Measurements from ENCODE around the gene ENPEP.
"Not testable (repeated sequence)": the region's sequence is repeated elsewhere in the genome, so short reads cannot be mapped to it uniquely, and the experiment has no call there.

The ENPEP gene, protein sequence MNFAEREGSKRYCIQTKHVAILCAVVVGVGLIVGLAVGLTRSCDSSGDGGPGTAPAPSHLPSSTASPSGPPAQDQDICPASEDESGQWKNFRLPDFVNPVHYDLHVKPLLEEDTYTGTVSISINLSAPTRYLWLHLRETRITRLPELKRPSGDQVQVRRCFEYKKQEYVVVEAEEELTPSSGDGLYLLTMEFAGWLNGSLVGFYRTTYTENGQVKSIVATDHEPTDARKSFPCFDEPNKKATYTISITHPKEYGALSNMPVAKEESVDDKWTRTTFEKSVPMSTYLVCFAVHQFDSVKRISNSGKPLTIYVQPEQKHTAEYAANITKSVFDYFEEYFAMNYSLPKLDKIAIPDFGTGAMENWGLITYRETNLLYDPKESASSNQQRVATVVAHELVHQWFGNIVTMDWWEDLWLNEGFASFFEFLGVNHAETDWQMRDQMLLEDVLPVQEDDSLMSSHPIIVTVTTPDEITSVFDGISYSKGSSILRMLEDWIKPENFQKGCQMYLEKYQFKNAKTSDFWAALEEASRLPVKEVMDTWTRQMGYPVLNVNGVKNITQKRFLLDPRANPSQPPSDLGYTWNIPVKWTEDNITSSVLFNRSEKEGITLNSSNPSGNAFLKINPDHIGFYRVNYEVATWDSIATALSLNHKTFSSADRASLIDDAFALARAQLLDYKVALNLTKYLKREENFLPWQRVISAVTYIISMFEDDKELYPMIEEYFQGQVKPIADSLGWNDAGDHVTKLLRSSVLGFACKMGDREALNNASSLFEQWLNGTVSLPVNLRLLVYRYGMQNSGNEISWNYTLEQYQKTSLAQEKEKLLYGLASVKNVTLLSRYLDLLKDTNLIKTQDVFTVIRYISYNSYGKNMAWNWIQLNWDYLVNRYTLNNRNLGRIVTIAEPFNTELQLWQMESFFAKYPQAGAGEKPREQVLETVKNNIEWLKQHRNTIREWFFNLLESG

DNA sequence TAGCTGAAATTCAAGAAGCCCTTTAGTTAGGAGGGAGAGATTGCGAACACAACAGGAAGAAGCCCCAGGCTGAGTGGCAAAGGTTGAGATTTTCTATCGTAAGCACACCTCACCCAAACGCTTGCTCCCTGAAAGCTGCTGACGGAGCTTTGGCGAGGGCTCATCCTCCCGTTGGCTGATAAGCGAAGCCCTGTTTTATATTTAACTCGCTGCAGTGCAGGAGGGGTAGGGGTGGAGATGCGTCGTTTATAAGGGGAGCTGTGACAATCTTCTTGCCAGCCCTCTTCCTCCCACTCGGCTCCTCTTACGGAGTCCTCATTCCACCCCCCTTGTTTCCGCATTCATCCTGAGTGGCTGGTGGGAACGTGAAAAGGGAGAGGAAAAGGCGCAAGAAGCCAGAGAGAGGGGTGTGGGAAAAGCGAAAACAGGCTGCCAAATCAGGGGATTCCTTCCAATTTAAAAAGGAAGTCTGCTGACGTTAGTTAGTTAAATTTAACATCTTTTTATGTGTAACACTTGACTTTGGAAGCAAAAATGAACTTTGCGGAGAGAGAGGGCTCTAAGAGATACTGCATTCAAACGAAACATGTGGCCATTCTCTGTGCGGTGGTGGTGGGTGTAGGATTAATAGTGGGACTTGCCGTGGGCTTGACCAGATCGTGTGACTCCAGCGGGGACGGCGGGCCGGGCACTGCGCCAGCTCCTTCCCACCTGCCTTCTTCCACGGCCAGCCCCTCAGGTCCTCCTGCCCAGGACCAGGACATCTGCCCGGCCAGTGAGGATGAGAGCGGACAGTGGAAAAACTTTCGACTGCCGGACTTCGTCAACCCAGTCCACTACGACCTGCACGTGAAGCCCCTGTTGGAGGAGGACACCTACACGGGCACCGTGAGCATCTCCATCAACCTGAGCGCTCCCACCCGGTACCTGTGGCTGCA lies at the start of gene ENPEP:
Gene ENPEP (plus strand): TSS at position 275 of the 938 bp plus-strand sequence. CDS start 260 bp downstream, at position 535.
- DNase-seq (ENCODE audit: low read depth in 1 of 2, low spot score in 1 of 2), result no peak

DNA sequence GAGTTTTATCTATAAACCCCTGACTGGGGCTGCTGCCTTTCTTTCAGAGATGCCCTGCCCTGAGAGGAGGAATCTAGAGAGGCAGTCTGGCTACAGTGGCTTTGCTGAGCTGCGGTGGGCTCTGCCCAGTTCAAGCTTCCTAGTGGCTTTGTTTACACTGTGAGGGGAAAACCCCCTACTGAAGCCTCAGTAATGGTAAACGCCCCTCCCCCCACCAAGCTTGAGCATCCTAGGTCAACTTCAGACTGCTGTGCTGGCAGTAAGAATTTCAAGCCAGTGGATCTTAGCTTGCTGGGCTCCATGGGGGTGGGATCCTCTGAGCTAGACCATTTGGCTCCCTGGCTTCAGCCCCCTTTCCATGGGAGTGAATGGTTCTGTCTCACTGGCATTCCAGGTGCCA lies 44.1 kb upstream of the ENPEP start:
- DNase-seq (ENCODE audit: low read depth in 1 of 2, low spot score in 1 of 2), result not testable (repeated sequence)

DNA sequence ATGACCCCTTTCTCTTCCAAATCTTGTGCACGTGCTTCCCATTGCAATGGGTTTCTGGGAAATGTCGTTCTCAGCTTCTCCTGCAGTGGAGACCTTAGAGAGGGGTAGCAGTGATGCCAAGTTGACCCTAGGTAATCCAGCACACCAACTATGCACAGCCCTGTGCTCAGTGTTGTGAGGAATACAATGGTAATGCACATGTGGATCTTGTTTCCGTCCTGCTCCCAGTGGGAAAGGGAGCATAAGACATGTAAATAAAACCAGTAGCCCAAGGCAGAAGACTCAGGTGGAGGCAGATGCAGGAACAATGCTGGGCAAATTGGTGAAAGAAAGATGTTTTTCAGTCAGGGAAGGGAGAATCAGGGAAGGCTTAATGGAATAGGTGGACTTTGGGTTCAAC lies 38.7 kb upstream of the ENPEP start:
- DNase-seq (ENCODE audit: low read depth in 1 of 2, low spot score in 1 of 2), result not testable (repeated sequence)

- not testable (repeated sequence) for DNase-seq (ENCODE audit: low read depth in 1 of 2, low spot score in 1 of 2)
Observed at GRCh38 chr4:110439209-110439608, 36.7 kb upstream of the ENPEP start.

DNA sequence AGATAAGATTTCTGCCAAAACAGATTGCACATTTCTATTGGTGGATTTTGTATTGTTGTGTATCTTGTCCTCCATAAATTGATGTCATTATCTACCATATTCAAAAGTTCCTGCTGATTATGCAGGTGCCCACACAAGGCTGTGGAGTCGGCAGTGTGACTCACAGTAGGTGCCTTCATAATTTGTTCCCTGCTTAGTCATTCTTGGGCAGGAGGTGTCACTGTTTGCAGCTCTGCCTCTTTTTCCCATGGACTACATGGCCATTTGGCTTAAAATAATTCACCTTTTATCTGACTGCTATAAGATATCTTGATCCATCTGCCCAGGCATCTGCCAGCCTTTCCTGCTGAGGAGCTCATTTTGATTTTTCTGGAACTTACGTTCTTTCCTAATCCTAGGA lies 33.6 kb upstream of the ENPEP start:
- no peak for DNase-seq (ENCODE audit: low read depth in 1 of 2, low spot score in 1 of 2)

DNA sequence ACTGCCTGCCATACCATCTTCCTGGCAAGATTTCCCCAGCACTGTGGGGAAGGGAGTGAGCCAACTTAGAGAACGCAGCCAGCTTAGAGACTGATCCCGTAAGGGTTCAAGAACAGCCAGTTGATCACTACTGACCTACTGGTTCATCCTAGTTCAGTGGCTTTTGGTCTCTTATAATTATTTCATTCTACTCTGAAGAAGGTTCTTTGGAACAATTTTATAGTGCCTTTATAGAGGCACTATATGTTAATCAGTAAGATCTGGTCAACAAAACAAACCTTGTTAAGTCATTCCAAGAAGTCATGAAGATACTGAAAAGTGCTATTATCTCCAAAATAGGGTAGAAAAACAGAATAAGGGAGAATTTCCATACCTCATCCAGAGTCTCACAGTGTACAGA lies 33.2 kb upstream of the ENPEP start:
- no peak for DNase-seq (ENCODE audit: low read depth in 1 of 2, low spot score in 1 of 2)

DNA sequence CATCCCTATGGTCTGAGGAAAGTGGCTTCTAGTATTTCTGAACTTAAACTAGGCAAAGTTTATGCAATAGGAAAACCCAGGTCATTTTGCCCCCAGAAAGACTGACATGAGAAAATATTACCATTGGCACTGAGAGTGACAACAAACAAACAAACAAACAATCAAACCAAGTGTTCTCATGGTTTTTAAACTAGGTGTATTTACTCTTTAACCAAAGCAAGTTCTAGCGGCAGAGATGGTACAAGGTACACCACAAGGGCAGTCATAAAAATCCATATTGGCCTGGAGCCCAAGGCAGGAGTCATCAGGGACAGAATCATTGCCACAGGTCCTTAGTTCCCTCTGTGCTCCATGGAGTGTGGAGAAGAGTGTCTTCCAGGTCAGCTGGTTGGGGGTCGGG lies 26.0 kb upstream of the ENPEP start:
- DNase-seq (ENCODE audit: low read depth in 1 of 2, low spot score in 1 of 2), result no peak

DNA sequence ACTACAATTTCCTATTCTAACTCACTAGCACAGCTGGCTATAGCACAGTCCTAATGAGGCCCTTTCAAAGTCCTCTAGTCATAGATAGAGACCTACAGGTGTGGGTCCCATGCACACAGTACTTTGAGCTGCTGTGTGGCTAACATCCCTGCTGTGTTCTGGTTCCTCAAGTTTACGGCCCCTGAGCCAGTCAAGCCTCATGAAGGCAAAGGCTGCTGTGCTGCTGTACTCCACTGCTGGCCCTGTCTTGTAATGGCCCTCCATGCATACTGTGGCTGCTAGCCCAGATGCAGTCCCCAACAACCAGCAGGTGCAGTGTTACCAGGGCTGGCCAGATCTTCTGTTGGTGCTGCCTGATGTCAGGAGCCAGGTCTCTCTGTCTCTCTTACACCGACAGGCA lies 23.4 kb upstream of the ENPEP start:
- DNase-seq (ENCODE audit: low read depth in 1 of 2, low spot score in 1 of 2), result no peak

- no peak for DNase-seq (ENCODE audit: low read depth in 1 of 2, low spot score in 1 of 2)
Observed at GRCh38 chr4:110454441-110454840, 21.5 kb upstream of the ENPEP start.

DNA sequence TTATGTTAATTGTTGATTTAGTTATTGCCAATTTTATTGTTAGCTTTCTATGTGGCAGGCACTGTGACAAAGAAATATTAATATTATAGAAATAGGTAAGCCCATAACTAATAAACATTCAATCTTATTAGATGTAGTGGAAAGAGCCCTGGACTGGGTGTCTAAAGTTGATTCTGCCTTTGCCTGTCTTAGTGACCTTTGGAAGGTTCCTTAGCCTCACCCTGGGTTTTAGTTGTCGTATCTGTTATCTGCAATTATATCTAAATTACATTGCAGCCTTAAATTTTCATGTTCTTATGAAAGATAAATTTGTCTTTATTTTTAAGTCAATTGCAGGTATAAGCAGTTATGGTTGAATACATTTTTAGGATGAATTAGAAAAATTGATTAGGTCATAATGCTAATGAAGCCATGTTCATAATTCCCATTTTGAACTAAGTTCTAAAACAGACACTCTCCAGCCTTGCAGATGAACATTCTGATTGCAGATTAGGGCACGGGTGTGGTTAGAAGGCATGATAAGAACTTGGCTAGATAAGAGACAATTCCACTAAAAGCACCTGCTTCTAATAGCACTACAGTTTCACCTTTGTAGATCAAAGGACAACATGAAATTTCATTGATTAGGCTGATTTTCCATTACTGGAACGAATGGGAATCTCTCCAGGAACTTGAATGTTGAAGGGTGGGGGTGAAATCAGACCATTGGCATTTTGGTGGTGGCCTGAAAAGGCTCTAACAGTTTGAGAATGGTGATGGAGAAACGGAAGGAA lies 17.3 kb upstream of the ENPEP start:
- DNase-seq (ENCODE audit: low read depth in 1 of 2, low spot score in 1 of 2), result no peak

GRCh38 chr4:110460074-110460746 lies 15.7 kb upstream of the ENPEP start:
- no peak for DNase-seq (ENCODE audit: low read depth in 1 of 2, low spot score in 1 of 2)

DNA sequence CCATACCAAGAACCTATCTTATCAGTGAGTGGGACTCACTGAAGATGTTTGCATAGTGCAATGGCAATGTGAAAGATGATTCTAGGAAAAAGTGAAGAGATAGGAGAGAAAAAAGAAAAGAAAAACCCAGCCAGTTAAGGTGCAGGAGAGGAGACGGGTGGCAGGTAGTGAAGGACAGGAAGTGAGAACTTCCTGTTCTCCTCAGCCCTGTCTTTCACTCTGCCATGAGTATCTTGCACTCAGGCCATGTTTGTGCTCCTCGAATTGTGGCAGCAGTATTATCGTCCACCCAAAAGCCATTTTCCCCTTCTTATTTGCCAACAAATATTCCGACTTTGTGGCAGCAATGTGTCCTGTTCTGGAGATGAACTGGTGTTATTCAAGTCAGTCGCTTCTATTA lies 8.6 kb upstream of the ENPEP start:
- DNase-seq (ENCODE audit: low read depth in 1 of 2, low spot score in 1 of 2), result no peak

- no peak for DNase-seq (ENCODE audit: low read depth in 1 of 2, low spot score in 1 of 2)
Observed at GRCh38 chr4:110472583-110473329, 3.2 kb upstream of the ENPEP start.

DNA sequence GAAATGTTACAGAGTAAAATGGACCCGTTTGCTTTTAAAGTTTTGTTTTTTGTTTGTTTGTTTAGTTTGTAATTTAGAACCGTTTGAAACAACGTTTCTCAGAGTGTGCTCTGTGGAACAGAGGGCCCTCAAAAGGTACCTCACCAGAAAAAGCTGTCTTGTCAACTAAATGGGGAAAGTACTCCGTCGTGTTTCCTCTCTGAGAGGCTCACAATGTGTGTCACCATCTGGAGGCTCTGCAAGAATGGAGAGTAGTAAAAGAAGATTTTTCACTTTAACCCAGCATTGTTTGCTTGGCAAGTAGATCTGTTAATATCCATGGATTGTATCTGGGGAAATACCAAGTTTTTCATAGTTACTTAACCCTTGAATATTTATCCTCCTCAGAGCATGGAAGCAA lies 1.5 kb upstream of the ENPEP start:
- DNase-seq (ENCODE audit: low read depth in 1 of 2, low spot score in 1 of 2), result no peak

GRCh38 chr4:110475080-110475479 lies 875 bp upstream of the ENPEP start:
- not testable (repeated sequence) for DNase-seq (ENCODE audit: low read depth in 1 of 2, low spot score in 1 of 2)

GRCh38 chr4:110477836-110478235 lies 1.9 kb downstream of the ENPEP start:
- no peak for DNase-seq (ENCODE audit: low read depth in 1 of 2, low spot score in 1 of 2)

DNA sequence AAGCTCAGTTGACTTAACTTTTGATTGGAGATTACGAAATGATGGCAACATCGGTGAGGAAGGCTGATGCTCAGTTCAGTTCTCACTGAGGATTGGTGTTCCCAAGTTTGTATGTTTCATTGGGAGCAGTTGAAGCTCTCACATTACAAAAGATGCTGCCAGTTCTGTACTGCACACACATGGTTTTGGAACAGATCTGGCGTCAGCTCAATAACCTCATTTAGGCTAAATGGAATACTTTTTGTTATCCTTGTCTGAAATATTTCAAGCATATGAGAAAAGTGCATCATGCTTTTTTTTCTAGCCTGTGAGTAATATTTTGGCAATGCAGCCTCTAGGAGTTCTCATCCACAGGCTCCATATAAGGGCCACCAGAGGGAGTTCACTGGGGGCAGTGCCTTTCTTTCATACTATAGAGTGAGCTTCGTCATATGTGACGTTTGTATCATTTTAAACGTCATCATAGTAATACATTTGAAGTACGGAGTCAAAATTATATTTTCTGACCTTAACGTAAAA lies 4.1 kb downstream of the ENPEP start:
- DNase-seq (ENCODE audit: low read depth in 1 of 2, low spot score in 1 of 2), result no peak

DNA sequence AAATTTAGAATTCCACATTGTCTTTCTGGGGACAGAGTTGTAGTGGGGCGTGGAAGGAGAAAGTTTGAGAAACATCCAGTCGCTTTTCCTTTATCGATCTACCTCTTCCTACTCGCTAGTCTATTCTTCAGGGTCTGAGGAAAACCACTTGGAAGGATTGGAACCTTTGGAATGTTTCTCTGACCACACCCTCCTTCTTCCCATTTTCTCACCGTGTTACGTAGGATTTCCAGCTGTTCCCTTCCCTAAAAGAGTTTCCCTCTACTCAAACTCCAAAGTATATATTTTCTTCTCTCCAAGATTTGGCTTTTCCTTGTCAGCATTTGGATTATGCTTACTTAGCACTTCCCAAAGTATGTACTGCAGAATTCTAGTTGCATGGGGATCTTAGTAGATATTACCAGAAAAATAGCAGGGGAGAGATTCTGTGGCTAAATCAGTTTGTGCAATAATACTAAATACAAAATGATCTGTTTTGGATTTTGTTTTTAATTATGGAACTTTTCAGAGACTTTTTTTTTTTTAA lies 4.9 kb downstream of the ENPEP start:
- no peak for DNase-seq (ENCODE audit: low read depth in 1 of 2, low spot score in 1 of 2)
